Thoracic aorta (tissue), 2 donors: ENCODE results near the gene PIEZO1. TPM values are rescaled to one million over a fixed set of nuclear protein-coding genes. Genes with fewer than 3 reads are reported as not detected.

Experiments used
- ATAC-seq: fragments of 150-250 bp; one replicate; pipeline ENCODE4 v1.8.0; 2017; ENCODE audit warnings: low read depth; ENCODE audit not compliant: insufficient number of reproducible peaks, low FRiP score
- DNase-seq: peaks from one replicate; pipeline ENCODE4 v3.0.0-alpha.2; 2020; ENCODE audit warnings: low spot score
- H3K27ac ChIP-seq, 2 donors: fragments of 200-600 bp; sonication (generic); 1 replicate in 1 of 2; 2 replicates in 1 of 2; pipeline ENCODE4 v1.5.1; 2016; ENCODE audit warnings: mild to moderate bottlenecking in 2 of 2, moderate library complexity in 2 of 2
- H3K27me3 ChIP-seq: fragments of 200-600 bp; sonication (generic); replicated peaks from 2 replicates; pipeline ENCODE4 v1.6.0; 2016; ENCODE audit warnings: mild to moderate bottlenecking; ENCODE audit not compliant: insufficient read depth
- H3K36me3 ChIP-seq: fragments of 200-600 bp; sonication (generic); one replicate; pipeline ENCODE4 v1.5.1; 2016
- H3K4me1 ChIP-seq, 2 donors: fragments of 200-600 bp; sonication (generic); 1 replicate in 1 of 2; 2 replicates in 1 of 2; pipeline versions ENCODE4 v1.5.1 to v1.6.0; 2016; ENCODE audit warnings: low read depth in 2 of 2, mild to moderate bottlenecking in 1 of 2; ENCODE audit not compliant: control insufficient read depth in 1 of 2
- H3K4me3 ChIP-seq: fragments of 200-600 bp; sonication (generic); 2 replicates; pipeline ENCODE4 v1.5.1; 2016; ENCODE audit warnings: mild to moderate bottlenecking
- H3K9me3 ChIP-seq: fragments of 200-600 bp; sonication (generic); 2 replicates; pipeline ENCODE4 v1.5.1; 2016
- CTCF ChIP-seq: fragments of 200-600 bp; sonication (generic); IDR thresholded peaks from one replicate; pipeline ENCODE4 v1.5.1; 2019; ENCODE audit warnings: antibody characterized with exemption
- total RNA-seq, 2 donors: library from RNA; depleted of rRNA; stranded (reverse); fragments of >200 nt; gene quantifications; one replicate each; pipeline versions ENCODE4 v1.1.0 to v1.2.3, GENCODE V29; 2016

Gene PIEZO1
- total RNA-seq, 2 donors from 2014 or later, result 108 to 179 TPM

- H3K36me3 ChIP-seq, result peaks cover 14% of the 10 kb centered on the region
Observed at GRCh38 chr16:88697831-88698615, 87.0 kb downstream of the PIEZO1 start.

GRCh38 chr16:88697116-88697830 is 87.7 kb downstream of the PIEZO1 start:
- peaks cover 11% of the 10 kb centered on the region for H3K36me3 ChIP-seq
- TF ChIP-seq CTCF, result no peak
- DNase-seq (no peak), ATAC-seq (no peak)
- no peaks in the 10 kb centered on the region for H3K27me3 ChIP-seq
- H3K27ac ChIP-seq, result no peak overlapping the region
- H3K9me3 ChIP-seq, result no peaks in the 10 kb centered on the region
- H3K4me3 ChIP-seq, result no peak overlapping the region
- peaks cover 3 to 6% of the 10 kb centered on the region in 2 donors for H3K4me1 ChIP-seq

More at GRCh38 chr16:88697831-88698615, 87.0 kb downstream of the PIEZO1 start:
- TF ChIP-seq CTCF, result no peak
- no peaks in the 10 kb centered on the region for H3K9me3 ChIP-seq
- no peak overlapping the region for H3K27ac ChIP-seq
- peaks cover 3 to 6% of the 10 kb centered on the region in 2 donors for H3K4me1 ChIP-seq
- H3K27me3 ChIP-seq, result no peaks in the 10 kb centered on the region
- ATAC-seq, result no peak
- no peak overlapping the region for H3K4me3 ChIP-seq
- DNase-seq, result no peak

GRCh38 chr16:88696441-88696840 is 88.6 kb downstream of the PIEZO1 start:
- H3K27me3 ChIP-seq, result no peaks in the 10 kb centered on the region
- no peaks in the 10 kb centered on the region for H3K9me3 ChIP-seq
- H3K4me3 ChIP-seq, result no peak overlapping the region
- no peak overlapping the region for H3K27ac ChIP-seq
- TF ChIP-seq CTCF, result no peak
- no peak for DNase-seq
- peaks cover 2 to 3% of the 10 kb centered on the region in 2 donors for H3K4me1 ChIP-seq
- no peak for ATAC-seq
- peaks cover 11% of the 10 kb centered on the region for H3K36me3 ChIP-seq

- Histone ChIP-seq H3K4me3 (no peak overlapping the region), H3K27ac (no peak overlapping the region), H3K27me3 (no peaks in the 10 kb centered on the region), H3K36me3 (peaks cover 11% of the 10 kb centered on the region), H3K4me1 (no peaks in the 10 kb centered on the region), H3K9me3 (no peaks in the 10 kb centered on the region)
- TF ChIP-seq CTCF, result no peak
- no peak for ATAC-seq
- DNase-seq, result no peak
Observed at GRCh38 chr16:88695753-88696152, 89.3 kb downstream of the PIEZO1 start.

- Histone ChIP-seq H3K27ac (no peak overlapping the region), H3K4me1 (no peaks in the 10 kb centered on the region), H3K36me3 (peaks cover 11% of the 10 kb centered on the region), H3K9me3 (no peaks in the 10 kb centered on the region), H3K4me3 (no peak overlapping the region), H3K27me3 (no peaks in the 10 kb centered on the region)
- no peak for ATAC-seq
- no peak for DNase-seq
- no peak for TF ChIP-seq CTCF
Observed at GRCh38 chr16:88695218-88695617, 89.8 kb downstream of the PIEZO1 start.
